Tibial nerve (tissue), 4 donors: ENCODE results near the gene PAIP2.

Experiments used
- CTCF ChIP-seq, 5 experiments: fragments of 200-600 bp in 3 of 5; fragments of 450-650 bp in 2 of 5; sonication (generic) in 3 of 5; IDR thresholded peaks; one replicate each; pipeline ENCODE4 v1.5.1; 2016 to 2019; ENCODE audit warnings: antibody characterized with exemption in 5 of 5, mild to moderate bottlenecking in 3 of 5, moderate library complexity in 2 of 5
- EP300 ChIP-seq, 2 donors: sonication (generic); formaldehyde crosslinking; IDR thresholded peaks; one replicate each; pipeline ENCODE4 v1.6.1; 2017; ENCODE audit warnings: antibody characterized with exemption in 2 of 2, mild to moderate bottlenecking in 1 of 2
- POLR2A ChIP-seq, 2 donors: fragments of 450-650 bp; IDR thresholded peaks; one replicate each; pipeline ENCODE4 v1.6.1; 2017; ENCODE audit warnings: antibody characterized with exemption in 2 of 2, mild to moderate bottlenecking in 2 of 2, moderate library complexity in 2 of 2

GRCh38 chr5:139378101-139378825 is 36.6 kb downstream of the PAIP2 start:
- TF ChIP-seq CTCF (IDR thresholded peaks at IDR 0.05): no peak
- TF ChIP-seq POLR2A (IDR thresholded peaks at IDR 0.05): no peak
- no peak for TF ChIP-seq EP300 (IDR thresholded peaks at IDR 0.05)
